IMR-90 (cell line): Measurements from ENCODE around the gene NFYC. TPM values are rescaled to one million over a fixed set of nuclear protein-coding genes. Genes with fewer than 3 reads are reported as not detected.

ENCODE experiments used
- ATAC-seq: fragments of 200-7000 bp; cut with Tn5 transposase; 2 replicates; pipeline ENCODE4 v1.9.1; 2020; ENCODE audit warnings: low read depth, mild to moderate bottlenecking, moderate library complexity
- BruUV-seq: library from RNA; stranded (reverse); fragments of 400-500 nt; replicated peaks from 2 replicates; lab custom pipeline; 2021; lab: Mats Ljungman, UMichigan
- CTCF ChIA-PET: fragments of 300-600 bp; formaldehyde crosslinking; extraction: SDS; loops from one replicate; lab custom pipeline; 2021; ENCODE audit warnings: antibody characterized with exemption; lab: Yijun Ruan, JAX
- POLR2A ChIA-PET: fragments of 300-600 bp; sonication (Branson Sonifier 250); formaldehyde crosslinking; loops from one replicate; lab custom pipeline; 2022; ENCODE audit warnings: antibody characterized with exemption; ENCODE audit not compliant: unreplicated experiment; lab: Charles Lee
- DNase-seq: peaks from one replicate; pipeline ENCODE4 v3.0.0; 2013
- H2AFZ ChIP-seq: replicated peaks from 2 replicates; pipeline ENCODE3; 2013; ENCODE audit warnings: low read length, mild to moderate bottlenecking; ENCODE audit not compliant: poor library complexity
- H2AK5ac ChIP-seq: 2 replicates; pipeline ENCODE4 v1.6.1; 2013; ENCODE audit warnings: low read depth, low read length, inconsistent platforms
- H2AK9ac ChIP-seq: replicated peaks from 2 replicates; pipeline ENCODE3; 2013; ENCODE audit warnings: mild to moderate bottlenecking, low read depth, low read length, moderate library complexity; ENCODE audit not compliant: poor library complexity
- H2BK120ac ChIP-seq: 2 replicates; pipeline ENCODE4 v1.6.1; 2013; ENCODE audit warnings: low read depth, low read length, inconsistent platforms
- H2BK15ac ChIP-seq: 3 replicates; pipeline ENCODE4 v1.6.1; 2013; ENCODE audit warnings: low read depth, low read length, inconsistent platforms
- H2BK20ac ChIP-seq: 2 replicates; pipeline ENCODE4 v1.6.1; 2013; ENCODE audit warnings: low read depth, mild to moderate bottlenecking, inconsistent platforms, low read length, moderate library complexity
- H2BK5ac ChIP-seq: 2 replicates; pipeline ENCODE4 v1.6.1; 2013; ENCODE audit warnings: mild to moderate bottlenecking, low read depth, low read length, inconsistent platforms; ENCODE audit not compliant: poor library complexity, severe bottlenecking
- H3K14ac ChIP-seq: replicated peaks from 2 replicates; pipeline ENCODE4 v1.6.1; 2013; ENCODE audit warnings: low read depth, low read length, inconsistent platforms
- H3K18ac ChIP-seq: 2 replicates; pipeline ENCODE4 v1.6.1; 2013; ENCODE audit warnings: low read depth, low read length, control low read depth
- H3K23ac ChIP-seq: 2 replicates; pipeline ENCODE4 v1.6.1; 2013; ENCODE audit warnings: low read depth, low read length, inconsistent platforms
- H3K27ac ChIP-seq: 2 replicates; pipeline ENCODE4 v1.5.1; 2013; ENCODE audit warnings: mild to moderate bottlenecking, control low read depth, low read length; ENCODE audit not compliant: insufficient read depth
- H3K27me3 ChIP-seq: 2 replicates; pipeline ENCODE4 v1.6.1; 2013; ENCODE audit warnings: low read length; ENCODE audit not compliant: control insufficient read depth, insufficient read depth
- H3K36me3 ChIP-seq: 2 replicates; pipeline ENCODE4 v1.6.1; 2013; ENCODE audit warnings: low read length, mixed read lengths; ENCODE audit not compliant: control insufficient read depth, insufficient read depth
- H3K4ac ChIP-seq: 2 replicates; pipeline ENCODE4 v1.6.1; 2013; ENCODE audit warnings: low read depth, low read length, inconsistent platforms
- H3K4me1 ChIP-seq: 2 replicates; pipeline ENCODE4 v1.6.1; 2013; ENCODE audit warnings: low read length, mixed read lengths; ENCODE audit not compliant: control insufficient read depth, insufficient read depth
- H3K4me2 ChIP-seq: 2 replicates; pipeline ENCODE4 v1.6.1; 2013; ENCODE audit warnings: low read depth, mild to moderate bottlenecking, control low read depth, low read length, moderate library complexity
- H3K4me3 ChIP-seq: 2 replicates; pipeline ENCODE4 v1.5.1; 2013; ENCODE audit warnings: low read depth, mild to moderate bottlenecking, control low read depth, low read length, moderate library complexity; ENCODE audit not compliant: insufficient read depth
- H3K56ac ChIP-seq: 2 replicates; pipeline ENCODE4 v1.6.1; 2013; ENCODE audit warnings: low read length, inconsistent platforms; ENCODE audit not compliant: insufficient read depth; ENCODE audit errors: extremely low read depth
- H3K79me1 ChIP-seq, 2 experiments: 2 replicates each; pipeline ENCODE4 v1.6.1; 2013; ENCODE audit warnings: low read length in 2 of 2, inconsistent platforms in 1 of 2, low read depth in 1 of 2
- H3K9ac ChIP-seq: 2 replicates; pipeline ENCODE4 v1.6.1; 2013; ENCODE audit warnings: low read depth, low read length, control low read depth
- H3K9me1 ChIP-seq: 2 replicates; pipeline ENCODE4 v1.6.1; 2013; ENCODE audit warnings: low read length, inconsistent platforms; ENCODE audit not compliant: insufficient read depth
- H3K9me3 ChIP-seq: 2 replicates; pipeline ENCODE4 v1.6.1; 2013; ENCODE audit warnings: low read length; ENCODE audit not compliant: control insufficient read depth, insufficient read depth
- H4K20me1 ChIP-seq: 2 replicates; pipeline ENCODE4 v1.6.1; 2013; ENCODE audit warnings: low read length, inconsistent platforms; ENCODE audit not compliant: insufficient read depth
- H4K5ac ChIP-seq: 2 replicates; pipeline ENCODE4 v1.6.1; 2013; ENCODE audit warnings: mild to moderate bottlenecking, low read depth, low read length, control low read depth
- H4K8ac ChIP-seq, 2 experiments: 2 replicates each; pipeline ENCODE4 v1.6.1; 2013; ENCODE audit warnings: low read depth in 2 of 2, low read length in 2 of 2, control low read depth in 1 of 2, inconsistent platforms in 1 of 2
- H4K91ac ChIP-seq: 2 replicates; pipeline ENCODE4 v1.6.1; 2013; ENCODE audit warnings: low read depth, low read length, inconsistent platforms; ENCODE audit not compliant: insufficient read depth
- CHD1 ChIP-seq: IDR thresholded peaks from 2 replicates; pipeline ENCODE4 v1.6.1; 2012; ENCODE audit warnings: low read depth, low read length, improper control_type of control experiment
- FOS ChIP-seq: fragments of 150-350 bp; IDR thresholded peaks from 2 replicates; pipeline ENCODE4 v1.6.1; 2016; ENCODE audit warnings: low read depth, low read length
- MAZ ChIP-seq: IDR thresholded peaks from 2 replicates; pipeline ENCODE4 v1.6.1; 2012; ENCODE audit warnings: low read depth, mild to moderate bottlenecking, low read length, improper control_type of control experiment, moderate library complexity, borderline replicate concordance
- RAD21 ChIP-seq: IDR thresholded peaks from 2 replicates; pipeline ENCODE4 v1.6.1; 2012; ENCODE audit warnings: low read length, improper control_type of control experiment
- RFX5 ChIP-seq: IDR thresholded peaks from 2 replicates; pipeline ENCODE4 v1.8.0; 2012; ENCODE audit warnings: low read depth, mild to moderate bottlenecking, low read length, moderate library complexity
- WGBS, 2 experiments: methylation state at CpG; one replicate each; pipeline versions ENCODE4 v1.1.5 to v1.1.7; 2013; ENCODE audit warnings: missing lambda C conversion rate in 2 of 2; ENCODE audit not compliant: insufficient read length in 1 of 2; ENCODE audit errors: extremely low coverage in 2 of 2; 5-methylcytosine and 5-hydroxymethylcytosine counted together
- dilution Hi-C: fragments of 300-500 bp; cut with HindIII; formaldehyde crosslinking; loops from one replicate; pipeline ENCODE4 v1.14.3; 2018; ENCODE audit warnings: low sequenced_read_pairs; ENCODE audit not compliant: unreplicated experiment
- in situ Hi-C: fragments of 300-500 bp; cut with MboI; formaldehyde crosslinking; loops from 3 replicates; pipeline ENCODE4 v1.14.3; 2019; ENCODE audit warnings: low sequenced_read_pairs, inconsistent platforms, mixed read lengths
- intact Hi-C: fragments of 100-400 bp; cut with micrococcal nuclease; formaldehyde crosslinking; loops from 2 replicates; pipeline ENCODE4 v1.10.0; 2022
- polyA plus RNA-seq, 3 experiments: library from polyadenylated mRNA; depleted of rRNA; stranded (reverse); fragments of >200 nt; gene quantifications; 2 replicates each; pipeline ENCODE4 v1.2.3, GENCODE V29; 2012; ENCODE audit warnings: low replicate concordance in 1 of 3
- total RNA-seq: library from RNA; depleted of rRNA; stranded (reverse); fragments of >200 nt; gene quantifications from 2 replicates; pipeline ENCODE4 v1.2.3, GENCODE V29; 2012

NFYC gene
- total and polyA plus RNA-seq, 2 of the 4 experiments (the other 2 are of a cell fraction) = 45.2 to 62.2 TPM

GRCh38 chr1:40802078-40802741, 110.7 kb downstream of the NFYC start:
- H3K9me1 ChIP-seq = no peaks in the 10 kb centered on the region; the same call in 1 of the 2 replicates
- H3K4me2 ChIP-seq = peak overlapping the region; percentile 98
- no TSS peak for BruUV-seq
- intact Hi-C loops (no loop called here), dilution Hi-C loops (no loop called here), in situ Hi-C loops (no loop called here)
- H4K5ac ChIP-seq = peak overlapping the region; percentile 82
- H3K23ac ChIP-seq = 0 out of 2 replicates have a peak overlapping the region, but pooled peaks have one; percentile 1
- H2AK5ac ChIP-seq = no peak overlapping the region
- H3K56ac ChIP-seq = no peak overlapping the region
- peak overlapping the region; percentile 95 for H2AFZ ChIP-seq
- H2AK9ac ChIP-seq = peak overlapping the region; percentile 72
- peak overlapping the region; percentile 24; the same call in 1 of the 2 replicates for H3K14ac ChIP-seq
- H2BK15ac ChIP-seq = no peak overlapping the region
- peak overlapping the region; percentile 63 for H3K4me3 ChIP-seq
- H3K27me3 ChIP-seq = peaks cover 28% of the 10 kb centered on the region
- H3K36me3 ChIP-seq = no peaks in the 10 kb centered on the region
- H2BK120ac ChIP-seq = no peak overlapping the region
- no peaks in the 10 kb centered on the region for H3K9me3 ChIP-seq
- H3K4ac ChIP-seq = no peak overlapping the region
- no peak overlapping the region for H3K27ac ChIP-seq
- no peak overlapping the region for H2BK5ac ChIP-seq
- peak overlapping the region; percentile 71; the same call in 1 of the 2 replicates for H3K18ac ChIP-seq
- H2BK20ac ChIP-seq = no peak overlapping the region
- ChIA-PET CTCF (no interaction called here), POLR2A (no interaction called here)
- DNase-seq (peak; percentile 59), ATAC-seq (peak; percentile 96)
- no peaks in the 10 kb centered on the region for H3K79me1 ChIP-seq
- WGBS, 2 experiments = 18% methylated on average over 21 of the region's 56 CpGs; no CpG with 5 or more reads in 1 of the 2 experiments
- peaks cover 11% of the 10 kb centered on the region for H3K4me1 ChIP-seq
- H4K91ac ChIP-seq = no peak overlapping the region
- H3K9ac ChIP-seq = peak overlapping the region; percentile 27; the same call in 1 of the 2 replicates
- peak overlapping the region in 1 of 2 experiments; percentile 81; a peak in 2 of 4 replicates for H4K8ac ChIP-seq
- no peaks in the 10 kb centered on the region for H4K20me1 ChIP-seq
- TF ChIP-seq MAZ (peak; percentile 64; the same call in 1 of the 2 replicates), FOS (no peak), CHD1 (no peak), RFX5 (no peak), RAD21 (no peak)
